ENCODE data around the gene CD248.

The CD248 gene

DNA sequence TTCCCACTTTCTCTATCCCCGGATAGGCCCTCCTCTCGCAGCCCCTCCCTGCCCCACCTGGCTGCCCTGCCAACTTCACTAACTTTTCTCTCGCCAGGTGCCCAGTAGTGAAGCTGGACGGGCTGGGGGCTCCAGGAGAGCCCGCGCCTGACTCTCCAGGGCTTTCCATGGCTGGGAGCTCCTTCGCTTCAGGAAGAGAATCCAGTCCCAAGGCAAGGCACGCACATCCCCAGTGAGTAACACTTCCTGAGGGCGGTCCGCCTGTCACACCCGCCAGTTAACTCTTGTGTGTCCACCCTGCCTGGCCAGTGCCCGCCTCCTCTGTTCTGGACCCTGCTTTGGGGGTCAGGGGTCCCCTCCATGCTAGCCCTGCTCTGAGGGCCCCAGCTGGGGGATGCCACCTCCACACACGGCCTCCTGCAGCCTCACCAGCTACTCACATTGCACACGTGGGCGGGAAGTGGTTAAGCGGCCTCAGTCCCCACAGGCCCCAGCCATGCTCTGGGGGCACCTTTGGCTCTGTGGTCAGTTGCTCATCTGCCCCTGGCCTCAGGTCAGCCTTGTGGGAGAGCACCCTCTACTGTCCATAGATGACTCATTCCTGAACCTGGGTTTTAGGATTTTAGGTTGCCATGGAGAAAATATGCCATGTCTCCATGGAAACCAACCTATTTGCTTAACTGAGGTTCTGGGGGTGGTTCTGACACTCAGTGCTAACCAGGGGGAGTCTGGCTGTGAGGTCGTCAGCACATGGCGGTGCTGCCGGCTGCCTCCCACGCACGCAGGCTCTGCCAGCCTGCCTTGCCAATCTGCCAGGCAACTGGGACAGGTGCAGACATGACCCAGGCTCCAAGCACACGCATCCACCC, 19.6 kb upstream of the CD248 start, which contains the start of gene RIN1:
Gene RIN1 (minus strand): TSS at position 201 of the 869 bp plus-strand sequence. CDS start 32 bp downstream, at position 169.
- ChIA-PET POLR2A (interaction anchor here (0.6 kb wide), 1 partner anchor 1692 kb away, joined by 3 read pairs; no protein-coding TSS in a partner anchor), CTCF (interaction anchor here (0.9 to 7.3 kb wide), 5 partner anchors 9 to 119 kb away, joined by 3 to 86 read pairs (median 7); partner anchors contain the start of gene BRMS1)
- DNase-seq, result peak; percentile 48 to 88 (median 84)
- no peak within 1 kb of the TSS for H3K27ac ChIP-seq (ENCODE audit: insufficient read depth in 1 of 2, low read depth in 1 of 2, low read length in 2 of 2, poor library complexity in 1 of 2, severe bottlenecking in 2 of 2)
- 24% methylated on average over 22 of the region's 22 CpGs for WGBS (ENCODE audit: insufficient coverage)
- no peaks in the 10 kb centered on the region for H3K9me3 ChIP-seq (ENCODE audit: control extremely low read depth in 1 of 5, control insufficient read depth in 4 of 5, insufficient read depth in 2 of 5, low read depth in 1 of 5, low read length in 4 of 5)
- peaks cover 0 to 22% (median 20%) of the 10 kb centered on the region in 4 experiments for H3K4me1 ChIP-seq (ENCODE audit: control extremely low read depth in 1 of 4, control insufficient read depth in 4 of 4, insufficient read depth in 4 of 4, low read length in 3 of 4)
- H3K4me3 ChIP-seq (ENCODE audit: control insufficient read depth in 1 of 7, extremely low read depth in 1 of 7, insufficient read depth in 4 of 7, low read depth in 2 of 7, low read length in 6 of 7), result peak within 1 kb of the TSS in 6 of 7 experiments; percentile 8 to 74 (median 49)
- H3K27me3 ChIP-seq (replicated peaks in 2 of 5; ENCODE audit: control insufficient read depth in 4 of 5, insufficient read depth in 5 of 5, low read length in 4 of 5), result peaks cover 0 to 2% (median 0%) of the 10 kb centered on the region in 5 experiments
- peaks cover 2 to 43% (median 35%) of the 10 kb centered on the region in 4 experiments for H3K36me3 ChIP-seq (ENCODE audit: control insufficient read depth in 4 of 4, insufficient read depth in 4 of 4, low read length in 3 of 4)

GRCh38 chr11:66335531-66336233, 18.8 kb upstream of the CD248 start:
- POLR2A ChIA-PET, result interaction anchor here (0.6 kb wide), 2 partner anchors 46 to 1693 kb away, joined by 3 read pairs; partner anchors contain the start of gene YIF1A
- DNase-seq, result peak in 2 of 3 donors; percentile 18 to 42
- CTCF ChIA-PET, result interaction anchor here (0.9 to 7.3 kb wide), 6 partner anchors 10 to 118 kb away, joined by 3 to 86 read pairs (median 7); partner anchors contain the start of gene BRMS1
- Histone ChIP-seq H3K27ac (ENCODE audit: insufficient read depth in 1 of 2, low read depth in 1 of 2, low read length in 2 of 2, poor library complexity in 1 of 2, severe bottlenecking in 2 of 2) (no peak overlapping the region), H3K27me3 (replicated peaks in 2 of 5; ENCODE audit: control insufficient read depth in 4 of 5, insufficient read depth in 5 of 5, low read length in 4 of 5) (peaks cover 0 to 2% (median 0%) of the 10 kb centered on the region in 5 experiments), H3K9me3 (ENCODE audit: control extremely low read depth in 1 of 5, control insufficient read depth in 4 of 5, insufficient read depth in 2 of 5, low read depth in 1 of 5, low read length in 4 of 5) (no peaks in the 10 kb centered on the region), H3K36me3 (ENCODE audit: control insufficient read depth in 4 of 4, insufficient read depth in 4 of 4, low read length in 3 of 4) (peaks cover 2 to 35% (median 28%) of the 10 kb centered on the region in 4 experiments), H3K4me1 (ENCODE audit: control extremely low read depth in 1 of 4, control insufficient read depth in 4 of 4, insufficient read depth in 4 of 4, low read length in 3 of 4) (peaks cover 0 to 22% (median 20%) of the 10 kb centered on the region in 4 experiments), H3K4me3 (ENCODE audit: control insufficient read depth in 1 of 7, extremely low read depth in 1 of 7, insufficient read depth in 4 of 7, low read depth in 2 of 7, low read length in 6 of 7) (peak overlapping the region in 6 of 7 experiments; percentile 8 to 74 (median 49))
- WGBS (ENCODE audit: insufficient coverage), result 12% methylated on average over 31 of the region's 35 CpGs

DNA sequence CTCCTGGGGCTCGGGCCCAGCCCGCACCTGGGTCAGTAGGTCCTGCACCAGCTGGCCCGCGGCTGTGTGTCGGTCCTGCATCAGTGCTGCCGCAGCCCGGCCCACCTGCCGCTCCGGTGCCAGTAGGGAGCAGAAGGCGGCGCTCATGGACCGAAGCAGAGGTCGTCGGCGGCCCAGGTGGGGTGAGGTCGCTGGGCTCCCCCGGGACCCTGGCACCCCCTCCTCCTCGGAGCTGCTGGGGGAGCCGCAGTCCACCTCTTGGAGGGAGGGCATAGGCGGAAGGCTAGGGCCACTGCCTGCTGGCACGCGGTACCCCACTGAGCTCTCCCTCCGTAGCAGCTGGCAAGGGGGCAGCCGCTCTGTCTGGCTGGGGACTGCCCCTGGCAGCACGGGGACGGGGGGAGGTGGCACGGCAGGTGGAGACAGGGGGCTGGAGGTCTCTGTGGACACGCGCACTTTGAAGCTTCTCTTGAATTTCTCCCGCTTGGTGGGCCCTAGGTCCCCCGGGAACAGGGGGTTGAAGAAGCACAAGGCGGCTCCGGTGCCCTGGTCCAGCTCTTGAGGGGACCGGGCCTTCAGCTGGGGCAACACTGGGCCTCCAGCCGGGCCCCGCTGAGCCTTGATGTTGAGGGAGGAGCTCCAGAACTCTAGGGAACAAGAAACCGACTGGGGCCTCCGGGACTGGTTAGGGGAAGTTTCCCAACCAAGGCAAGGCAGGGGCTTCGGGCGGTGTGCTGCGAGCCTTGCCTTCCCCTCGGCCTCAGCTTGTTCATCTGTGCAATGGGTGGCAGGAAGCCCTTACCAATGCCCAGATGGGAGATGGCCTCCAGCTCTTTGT, 18.0 kb upstream of the CD248 start:
- no peak for DNase-seq

GRCh38 chr11:66333896-66334604, 17.2 kb upstream of the CD248 start:
- H3K4me1 ChIP-seq (ENCODE audit: control extremely low read depth in 1 of 4, control insufficient read depth in 4 of 4, insufficient read depth in 4 of 4, low read length in 3 of 4), result peaks cover 0 to 22% (median 20%) of the 10 kb centered on the region in 4 experiments
- 93% methylated on average over 27 of the region's 29 CpGs for WGBS (ENCODE audit: insufficient coverage)
- H3K4me3 ChIP-seq (ENCODE audit: control insufficient read depth in 1 of 7, extremely low read depth in 1 of 7, insufficient read depth in 4 of 7, low read depth in 2 of 7, low read length in 6 of 7), result no peak overlapping the region
- H3K36me3 ChIP-seq (ENCODE audit: control insufficient read depth in 4 of 4, insufficient read depth in 4 of 4, low read length in 3 of 4), result peaks cover 2 to 19% (median 14%) of the 10 kb centered on the region in 4 experiments
- no peaks in the 10 kb centered on the region for H3K9me3 ChIP-seq (ENCODE audit: control extremely low read depth in 1 of 5, control insufficient read depth in 4 of 5, insufficient read depth in 2 of 5, low read depth in 1 of 5, low read length in 4 of 5)
- POLR2A ChIA-PET, result no interaction called here
- no peak for DNase-seq
- CTCF ChIA-PET, result interaction anchor here (1.0 to 7.3 kb wide), 8 partner anchors 10 to 46 kb away, joined by 3 to 86 read pairs (median 7); partner anchors contain the start of genes B4GAT1, BRMS1 and CD248
- H3K27ac ChIP-seq (ENCODE audit: insufficient read depth in 1 of 2, low read depth in 1 of 2, low read length in 2 of 2, poor library complexity in 1 of 2, severe bottlenecking in 2 of 2), result no peak overlapping the region
- H3K27me3 ChIP-seq (replicated peaks in 2 of 5; ENCODE audit: control insufficient read depth in 4 of 5, insufficient read depth in 5 of 5, low read length in 4 of 5), result peaks cover 0 to 2% (median 0%) of the 10 kb centered on the region in 5 experiments

More for the DNA sequence above, 18.0 kb upstream of the CD248 start:
- CTCF ChIA-PET, result interaction anchor here (0.5 to 7.3 kb wide), 8 partner anchors 10 to 1010 kb away, joined by 3 to 86 read pairs (median 5); partner anchors contain the start of gene BRMS1
- H3K27ac ChIP-seq (ENCODE audit: insufficient read depth in 1 of 2, low read depth in 1 of 2, low read length in 2 of 2, poor library complexity in 1 of 2, severe bottlenecking in 2 of 2), result no peak overlapping the region
- POLR2A ChIA-PET, result interaction anchor here (0.6 kb wide), 1 partner anchor 46 kb away, joined by 3 read pairs; the partner anchor contains the start of gene YIF1A
- H3K27me3 ChIP-seq (replicated peaks in 2 of 5; ENCODE audit: control insufficient read depth in 4 of 5, insufficient read depth in 5 of 5, low read length in 4 of 5), result peaks cover 0 to 2% (median 0%) of the 10 kb centered on the region in 5 experiments
- no peak overlapping the region for H3K4me3 ChIP-seq (ENCODE audit: control insufficient read depth in 1 of 7, extremely low read depth in 1 of 7, insufficient read depth in 4 of 7, low read depth in 2 of 7, low read length in 6 of 7)
- WGBS (ENCODE audit: insufficient coverage), result 92% methylated on average over 36 of the region's 42 CpGs
- peaks cover 2 to 27% (median 21%) of the 10 kb centered on the region in 4 experiments for H3K36me3 ChIP-seq (ENCODE audit: control insufficient read depth in 4 of 4, insufficient read depth in 4 of 4, low read length in 3 of 4)
- H3K4me1 ChIP-seq (ENCODE audit: control extremely low read depth in 1 of 4, control insufficient read depth in 4 of 4, insufficient read depth in 4 of 4, low read length in 3 of 4), result peaks cover 0 to 22% (median 20%) of the 10 kb centered on the region in 4 experiments
- H3K9me3 ChIP-seq (ENCODE audit: control extremely low read depth in 1 of 5, control insufficient read depth in 4 of 5, insufficient read depth in 2 of 5, low read depth in 1 of 5, low read length in 4 of 5), result no peaks in the 10 kb centered on the region

GRCh38 chr11:66333220-66333877, 16.5 kb upstream of the CD248 start:
- H3K27ac ChIP-seq (ENCODE audit: insufficient read depth in 1 of 2, low read depth in 1 of 2, low read length in 2 of 2, poor library complexity in 1 of 2, severe bottlenecking in 2 of 2), result no peak overlapping the region
- H3K36me3 ChIP-seq (ENCODE audit: control insufficient read depth in 4 of 4, insufficient read depth in 4 of 4, low read length in 3 of 4), result peaks cover 2 to 12% (median 9%) of the 10 kb centered on the region in 4 experiments
- H3K4me3 ChIP-seq (ENCODE audit: control insufficient read depth in 1 of 7, extremely low read depth in 1 of 7, insufficient read depth in 4 of 7, low read depth in 2 of 7, low read length in 6 of 7), result no peak overlapping the region
- peaks cover 0 to 2% (median 0%) of the 10 kb centered on the region in 5 experiments for H3K27me3 ChIP-seq (replicated peaks in 2 of 5; ENCODE audit: control insufficient read depth in 4 of 5, insufficient read depth in 5 of 5, low read length in 4 of 5)
- ChIA-PET CTCF (interaction anchor here (1.5 to 7.3 kb wide), 5 partner anchors 11 to 46 kb away, joined by 3 to 86 read pairs (median 14); partner anchors contain the start of genes B4GAT1, BRMS1 and CD248), POLR2A (no interaction called here)
- no peak for DNase-seq
- 86% methylated on average over 14 of the region's 19 CpGs for WGBS (ENCODE audit: insufficient coverage)
- H3K4me1 ChIP-seq (ENCODE audit: control extremely low read depth in 1 of 4, control insufficient read depth in 4 of 4, insufficient read depth in 4 of 4, low read length in 3 of 4), result peaks cover 0 to 26% (median 25%) of the 10 kb centered on the region in 4 experiments
- H3K9me3 ChIP-seq (ENCODE audit: control extremely low read depth in 1 of 5, control insufficient read depth in 4 of 5, insufficient read depth in 2 of 5, low read depth in 1 of 5, low read length in 4 of 5), result no peaks in the 10 kb centered on the region

All from common myeloid progenitor, CD34-positive (primary cell).